ENCODE data around the gene CCDC87. TPM values are rescaled to one million over a fixed set of nuclear protein-coding genes. Genes with fewer than 3 reads are reported as not detected.
A peak's percentile ranks its signal among the peaks of the same experiment; 100 is the strongest.

CCDC87 gene
- total RNA-seq, 1 experiment from 2014 or later, result 1.1 TPM

- Histone ChIP-seq H2BK5ac (ENCODE audit: insufficient read length, low read length) (no peak overlapping the region), H3T11ph (ENCODE audit: low read length) (no peak overlapping the region), H2BK15ac (ENCODE audit: low read depth, low read length) (no peak overlapping the region), H3K9me3 (ENCODE audit: control insufficient read depth, low read depth, low read length) (no peaks in the 10 kb centered on the region), H2AFZ (ENCODE audit: low read length) (no peak overlapping the region), H3K4me2 (ENCODE audit: insufficient read depth, insufficient read length, low read length) (no peak overlapping the region), H3K18ac (ENCODE audit: insufficient read length, low read depth, low read length) (no peak overlapping the region), H3K14ac (ENCODE audit: insufficient read depth, low read length) (no peak overlapping the region), H4K5ac (ENCODE audit: insufficient read length, low read depth, low read length) (no peak overlapping the region), H2BK120ac (ENCODE audit: low read depth, low read length, poor library complexity, severe bottlenecking) (no peak overlapping the region), H3K23me2 (ENCODE audit: insufficient read length, low read depth, low read length, poor library complexity, severe bottlenecking) (no peaks in the 10 kb centered on the region), H4K20me1 (ENCODE audit: control insufficient read depth, insufficient read depth, insufficient read length) (no peaks in the 10 kb centered on the region), H3K79me2 (ENCODE audit: insufficient read depth, low read length) (no peaks in the 10 kb centered on the region), H3K27me3 (ENCODE audit: insufficient read depth, low read length) (no peaks in the 10 kb centered on the region), H2AK5ac (ENCODE audit: insufficient read length, low read length) (no peak overlapping the region), H3K56ac (ENCODE audit: insufficient read length, low read depth, low read length) (no peak overlapping the region), H3K27ac (ENCODE audit: insufficient read length, low read depth, low read length) (no peak overlapping the region), H4K8ac (replicated peaks; ENCODE audit: insufficient read length, low read depth, low read length) (no peak overlapping the region), H2BK20ac (ENCODE audit: low read depth, low read length, poor library complexity, severe bottlenecking) (no peak overlapping the region), H3K9ac (ENCODE audit: extremely low read depth, insufficient read length, low read length) (no peak overlapping the region), H3K79me1 (ENCODE audit: insufficient read depth, low read depth, low read length, poor library complexity, severe bottlenecking) (no peaks in the 10 kb centered on the region), H3K23ac (ENCODE audit: insufficient read length, low read depth, low read length) (no peak overlapping the region), H2BK12ac (ENCODE audit: insufficient read length, low read depth, low read length) (no peak overlapping the region), H3K4ac (ENCODE audit: low read depth, low read length) (no peak overlapping the region), H3K4me1 (ENCODE audit: insufficient read depth, low read length) (no peaks in the 10 kb centered on the region; the same call in 1 of the 2 replicates), H4K91ac (ENCODE audit: insufficient read length, low read depth, low read length) (no peak overlapping the region)
- Mint-ChIP-seq H3K4me3 (no peak overlapping the region), H3K36me3 (ENCODE audit: insufficient read depth in 1 of 3, low read depth in 3 of 3) (peaks cover 1 to 33% (median 28%) of the 10 kb centered on the region in 3 experiments), H3K27ac (peak overlapping the region in 2 of 3 experiments; percentile 39; a peak in 4 of 7 replicates), H3K9me3 (no peaks in the 10 kb centered on the region), H3K4me1 (peaks cover 25 to 26% of the 10 kb centered on the region in 2 experiments), H3K27me3 (ENCODE audit: low read depth) (no peaks in the 10 kb centered on the region; the same call in 1 of the 2 replicates)
- no CpG with 5 or more reads among the region's 10 CpGs for WGBS (ENCODE audit: extremely low coverage, insufficient read length, low lambda C conversion rate)
- DNase-seq, result no peak
- no peak for TF ChIP-seq CTCF (conservative IDR thresholded peaks at IDR 0.05)
These were observed 50.5 kb downstream of the CCDC87 start for GRCh38 chr11:66542362-66542761.

Measured in H9 (cell line).